SK-N-MC (cell line): Measurements from ENCODE around the gene CPA4.

Experiments used
- EZH2 ChIP-seq: fragments of 200-600 bp; sonication (generic); IDR thresholded peaks from one replicate; pipeline ENCODE4 v1.6.1; 2017; ENCODE audit warnings: antibody characterized with exemption
- FOXP2 ChIP-seq: optimal IDR thresholded peaks from 2 replicates; pipeline ENCODE3; 2011; ENCODE audit warnings: mild to moderate bottlenecking, moderate library complexity; ENCODE audit not compliant: insufficient read depth; ENCODE audit errors: extremely low read length, control extremely low read depth
- POLR2AphosphoS5 ChIP-seq: IDR thresholded peaks from 2 replicates; pipeline ENCODE4 v1.6.1; 2012; ENCODE audit warnings: mild to moderate bottlenecking, low read depth, low read length, borderline replicate concordance

GRCh38 chr7:130290745-130291144 lies 2.2 kb upstream of the CPA4 start:
- no peak for TF ChIP-seq POLR2AphosphoS5
- no peak for TF ChIP-seq EZH2
- TF ChIP-seq FOXP2, result no peak
